HG02973 (cell line): ENCODE measurements around the gene PI4KA.

Experiments
- ATAC-seq: cut with Tn5 transposase; IDR thresholded peaks from one replicate; pipeline ENCODE4 v1.9.1; 2021; ENCODE audit warnings: moderate library complexity; ENCODE audit not compliant: unreplicated experiment

PI4KA gene

DNA sequence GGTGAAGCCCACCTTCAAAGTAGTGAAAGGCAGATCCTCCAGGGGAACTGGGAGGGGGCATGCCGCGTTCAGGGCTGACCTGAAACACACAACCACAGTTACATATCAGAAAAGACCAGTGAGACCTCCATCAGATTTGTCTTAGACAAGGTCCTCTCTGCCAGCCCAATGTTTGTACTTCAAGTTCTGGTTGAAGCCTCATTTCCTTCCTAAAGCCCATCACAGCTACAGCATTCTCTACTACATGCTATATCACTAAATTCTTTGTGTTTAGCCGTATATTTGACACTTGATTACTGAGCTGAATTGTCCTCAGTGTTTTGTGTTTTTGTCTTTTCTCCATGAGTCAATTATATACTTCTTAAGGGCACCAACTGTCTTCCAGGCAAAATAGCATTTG lies 40.1 kb downstream of the PI4KA start:
- ATAC-seq = no peak

DNA sequence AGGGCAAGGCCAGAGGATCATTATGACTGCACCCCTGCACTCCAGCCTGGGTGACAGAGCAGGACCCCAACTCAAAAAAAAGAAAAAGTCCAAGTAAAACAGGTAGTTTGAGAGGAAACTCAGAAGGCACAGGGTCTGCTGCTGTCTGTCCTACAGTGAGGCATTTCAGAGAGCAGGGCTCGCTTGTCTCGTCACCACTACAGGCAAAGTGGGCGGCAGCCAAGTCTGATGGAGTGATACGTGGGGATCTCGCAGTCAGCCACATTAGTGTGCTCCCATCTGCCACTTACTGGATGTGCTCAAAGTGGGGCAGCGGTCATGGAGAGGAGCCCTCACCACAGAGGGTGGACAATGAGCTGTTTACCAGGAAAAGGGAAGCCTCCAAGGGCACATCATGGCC lies 42.1 kb downstream of the PI4KA start:
- no peak for ATAC-seq

DNA sequence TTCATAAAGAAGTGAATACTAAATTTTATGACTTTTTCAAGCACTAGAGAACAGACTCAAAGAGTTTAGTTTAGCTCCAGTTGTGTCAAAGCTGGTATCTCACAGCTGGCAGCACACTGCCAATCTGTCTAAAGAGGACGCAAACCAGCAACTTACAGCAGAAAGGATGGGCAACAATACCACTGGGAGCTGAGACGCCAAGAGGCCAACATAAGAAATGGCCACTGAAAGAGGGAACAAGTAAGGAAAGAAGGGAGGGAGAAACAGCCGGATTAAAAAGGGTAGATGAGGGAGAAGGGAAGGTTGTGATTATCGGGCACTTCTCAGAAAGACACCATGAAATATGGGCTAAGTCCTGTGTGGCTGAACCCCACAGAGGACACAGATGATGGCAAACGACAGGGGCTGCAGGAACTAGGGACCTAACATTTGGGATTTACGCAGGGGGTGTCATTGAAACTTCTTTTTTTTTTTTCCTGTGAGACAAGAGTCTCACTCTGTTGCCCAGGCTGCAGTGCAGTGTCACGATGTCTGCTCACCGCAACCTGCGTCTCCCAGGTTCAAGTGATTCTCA lies 43.0 kb downstream of the PI4KA start:
- ATAC-seq = no peak

DNA sequence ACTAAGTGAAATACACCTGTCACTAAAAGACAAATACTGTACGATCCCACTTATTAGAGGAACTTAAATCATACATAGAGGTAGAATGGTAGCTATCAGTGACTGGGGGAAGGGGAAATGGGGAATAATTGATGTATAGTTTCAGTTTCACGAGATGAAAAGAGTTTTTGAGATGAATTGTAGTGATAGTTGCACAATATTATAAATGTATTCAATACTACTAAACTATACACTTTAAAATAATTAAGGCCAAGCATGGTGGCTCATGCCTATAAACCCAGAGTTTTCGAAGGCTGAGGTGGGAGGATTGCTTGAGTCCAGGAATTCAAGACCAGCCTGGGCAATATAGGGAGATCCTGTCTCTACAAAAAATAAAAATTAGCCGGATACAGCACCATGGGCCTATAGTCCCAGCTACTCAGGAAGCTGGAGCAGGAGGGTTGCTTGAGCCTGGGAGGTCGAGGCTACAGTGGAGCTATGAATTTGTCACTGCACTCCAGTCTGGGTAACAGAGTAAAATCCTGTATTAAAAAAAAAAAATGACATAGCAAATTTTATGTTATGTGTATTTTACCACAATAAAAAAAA lies 44.3 kb downstream of the PI4KA start:
- no peak for ATAC-seq

DNA sequence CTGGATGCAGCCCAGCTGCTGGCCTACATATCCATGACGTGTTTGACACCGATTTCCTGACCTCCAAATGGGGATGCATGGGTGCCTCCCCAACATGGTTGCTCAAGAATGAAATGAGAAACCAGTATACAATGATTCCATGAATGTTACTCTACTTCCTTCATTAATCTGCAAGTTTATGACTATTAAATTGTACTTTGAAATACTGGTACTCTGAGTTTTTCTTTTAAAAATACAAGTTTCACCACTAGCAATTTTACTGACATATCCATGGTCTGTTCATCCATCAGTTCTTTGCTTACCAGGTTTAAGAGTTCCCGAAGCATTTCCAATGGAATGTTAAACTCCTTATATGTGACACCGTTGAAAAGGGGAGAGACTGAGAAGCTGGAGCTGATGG lies 45.6 kb downstream of the PI4KA start:
- ATAC-seq = no peak

DNA sequence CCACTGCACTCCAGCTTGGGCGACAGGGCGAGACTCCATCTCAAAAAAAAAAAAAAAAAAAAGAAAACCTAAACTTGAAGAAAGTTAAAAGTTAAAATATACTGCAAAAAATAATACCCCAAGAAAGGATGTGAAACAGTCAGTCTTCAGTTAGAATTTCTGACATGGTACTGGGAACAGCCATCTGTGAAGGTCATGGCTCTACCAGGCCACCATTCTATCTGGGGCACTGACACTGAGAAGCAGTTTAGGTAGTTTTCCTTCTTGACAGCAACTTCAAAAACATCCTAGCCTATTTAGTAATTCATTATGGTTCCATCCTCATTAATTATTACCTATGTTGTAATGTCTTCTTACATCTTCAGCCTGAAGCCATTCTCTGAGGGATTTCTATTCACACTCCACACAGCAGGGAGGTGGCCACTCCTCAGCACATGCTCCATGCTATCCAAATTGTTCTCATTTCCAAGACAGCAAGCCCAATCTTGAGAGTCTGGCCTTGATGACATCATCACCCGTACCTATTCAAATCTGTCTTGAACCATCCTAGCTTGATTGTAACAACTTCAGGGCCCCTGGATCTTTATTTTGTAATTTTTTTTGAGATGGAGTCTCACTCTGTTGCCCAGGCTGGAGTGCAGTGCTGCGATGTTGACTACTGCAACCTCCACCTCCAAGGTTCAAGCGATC lies 46.5 kb downstream of the PI4KA start:
- no peak for ATAC-seq

DNA sequence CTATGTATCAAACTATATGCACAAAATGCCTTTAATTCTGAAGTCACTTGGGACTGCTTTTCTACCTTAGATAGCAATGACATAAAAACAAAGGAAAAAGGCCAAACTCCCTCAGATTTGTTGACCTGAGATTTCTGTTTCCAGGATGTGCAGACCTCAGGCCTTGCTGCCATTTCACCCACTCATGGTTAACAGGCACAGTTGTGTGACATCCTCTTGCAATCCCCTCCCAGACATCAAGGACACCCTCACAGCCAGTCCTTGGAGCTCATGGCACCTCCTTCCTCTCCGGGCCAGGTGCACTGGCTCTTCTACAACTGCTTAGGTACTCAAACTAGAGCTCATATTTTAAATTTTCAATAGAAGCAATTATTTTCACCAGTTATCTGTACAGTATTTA lies 47.4 kb downstream of the PI4KA start:
- no peak for ATAC-seq

DNA sequence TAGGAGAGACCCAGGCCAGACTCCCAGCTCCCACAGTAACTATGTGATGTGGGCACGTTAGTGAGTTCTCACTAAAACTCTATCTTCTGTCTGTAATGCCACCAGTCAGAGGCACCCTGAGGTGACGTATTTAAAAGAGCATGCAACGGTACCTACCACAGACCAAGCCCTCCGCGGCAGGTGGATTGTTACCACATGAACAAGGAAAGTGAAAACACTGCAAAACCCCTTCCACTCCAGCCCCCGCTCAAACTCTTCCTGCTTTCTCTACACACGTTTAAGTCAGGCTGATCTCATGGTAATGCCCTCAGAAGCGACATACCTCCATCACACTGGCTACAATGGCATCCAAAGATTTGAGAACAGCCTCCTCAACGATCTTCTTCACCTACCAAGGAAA lies 48.0 kb downstream of the PI4KA start:
- no peak for ATAC-seq

DNA sequence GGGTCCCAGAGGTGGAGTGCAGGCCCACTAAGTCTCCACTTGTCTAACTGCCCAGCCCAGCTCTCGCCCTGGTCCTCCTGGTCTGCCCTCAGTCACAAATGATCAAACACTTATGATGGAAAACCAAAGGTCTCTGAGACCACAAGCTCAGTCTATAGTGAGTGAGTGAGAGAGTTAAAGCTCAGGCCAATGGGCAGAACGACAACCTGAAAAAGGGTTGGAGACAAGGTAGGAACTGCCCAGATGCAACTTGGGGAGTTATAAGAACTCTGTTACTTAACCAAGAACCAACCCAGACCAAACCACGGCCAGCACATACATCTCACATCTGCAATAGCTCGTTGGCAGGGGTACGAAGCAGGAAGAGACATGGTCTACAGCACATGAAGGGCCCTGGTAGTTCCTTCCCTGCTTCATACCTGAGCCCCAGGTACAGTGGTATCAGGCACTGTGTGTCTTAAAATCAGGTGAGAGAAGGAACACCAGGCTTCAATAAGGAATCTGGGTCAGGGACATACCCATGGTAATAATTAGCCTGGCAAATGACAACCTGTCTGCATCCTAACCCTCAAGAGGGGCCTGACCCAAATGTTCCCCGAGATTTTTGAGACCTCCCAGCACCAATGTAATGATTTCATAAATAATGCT lies 48.9 kb downstream of the PI4KA start:
- ATAC-seq = no peak

DNA sequence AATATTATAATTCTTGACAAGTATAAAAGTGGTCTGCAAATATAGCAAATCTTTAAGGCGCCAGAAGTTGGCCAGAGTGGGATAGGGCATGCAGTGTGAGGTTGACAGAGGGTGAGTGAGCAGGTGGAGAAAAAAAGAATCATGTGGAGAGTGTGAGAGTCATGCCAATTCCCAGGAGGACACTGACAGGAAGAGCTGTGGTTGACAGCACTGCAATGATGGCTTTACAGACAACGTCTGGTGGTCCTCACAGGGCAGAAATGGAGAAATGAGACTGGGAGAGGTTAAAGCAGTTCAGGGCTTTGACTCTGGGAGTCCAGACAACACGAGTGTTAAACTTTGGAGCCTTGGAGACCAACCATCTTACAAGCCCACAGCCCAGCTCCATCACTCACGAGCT lies 49.8 kb downstream of the PI4KA start:
- ATAC-seq = no peak

DNA sequence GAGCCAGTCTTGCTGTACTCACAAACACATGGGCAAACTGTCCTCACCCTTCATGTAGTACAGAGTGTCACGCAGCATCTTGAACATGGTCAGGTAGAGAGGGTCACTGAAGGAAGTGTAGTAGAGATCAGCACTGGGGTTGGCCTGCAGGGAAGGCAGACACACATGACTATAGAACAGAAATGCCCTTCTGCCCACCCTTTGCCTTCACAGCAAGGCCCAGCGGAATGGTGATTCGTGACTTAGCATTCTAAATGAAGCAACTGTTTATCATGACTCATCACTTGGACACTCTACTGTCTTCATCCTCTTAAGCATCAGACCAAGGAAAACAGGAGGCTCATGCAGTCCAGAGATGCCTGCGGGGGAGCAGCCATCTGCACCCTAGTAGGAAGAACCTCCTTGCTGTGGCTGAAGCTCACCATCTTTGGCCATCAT lies 51.3 kb downstream of the PI4KA start:
- ATAC-seq = no peak

DNA sequence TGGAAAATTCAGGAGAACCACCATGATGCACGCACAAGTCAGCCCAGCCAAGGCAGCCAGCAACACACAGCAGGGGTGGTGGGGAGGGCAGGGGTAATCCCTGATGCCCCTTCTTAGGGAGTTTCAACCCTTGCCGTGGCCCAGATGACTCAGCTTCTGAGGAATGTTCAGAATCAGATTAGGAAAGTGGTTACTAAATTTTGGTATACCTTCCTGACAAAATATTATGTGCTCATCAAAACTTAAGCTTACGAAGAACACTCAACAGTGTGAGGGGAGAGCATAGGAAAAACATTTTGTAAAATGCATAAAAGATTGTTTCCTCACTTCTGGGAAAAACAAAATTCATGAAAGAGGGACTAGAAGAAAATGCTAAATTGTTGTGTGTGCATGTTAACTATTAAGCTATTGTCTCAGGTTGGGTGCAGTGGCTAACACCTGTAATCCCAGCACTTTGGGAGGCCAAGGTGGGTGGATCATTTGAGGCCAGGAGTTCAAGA lies 52.6 kb downstream of the PI4KA start:
- no peak for ATAC-seq

DNA sequence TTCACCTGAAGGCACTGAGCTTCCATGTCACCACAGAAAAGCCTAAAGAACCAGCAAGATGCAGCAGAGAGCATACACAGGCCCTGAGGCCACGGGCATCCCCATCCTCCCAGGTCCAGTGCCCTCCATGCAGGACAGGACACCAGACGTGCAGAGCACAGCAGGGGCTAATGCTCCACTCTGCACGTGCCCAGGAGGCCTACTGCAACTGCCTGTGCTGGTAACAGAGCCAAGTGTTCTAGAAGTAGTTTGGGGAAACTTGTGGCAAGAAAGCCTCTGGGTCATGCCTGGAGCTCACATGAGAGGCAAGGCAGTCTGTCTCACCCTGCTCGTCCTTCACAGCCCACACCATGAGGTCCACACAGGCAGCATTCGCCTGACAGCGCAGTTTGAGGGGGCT lies 54.0 kb downstream of the PI4KA start:
- ATAC-seq = no peak

DNA sequence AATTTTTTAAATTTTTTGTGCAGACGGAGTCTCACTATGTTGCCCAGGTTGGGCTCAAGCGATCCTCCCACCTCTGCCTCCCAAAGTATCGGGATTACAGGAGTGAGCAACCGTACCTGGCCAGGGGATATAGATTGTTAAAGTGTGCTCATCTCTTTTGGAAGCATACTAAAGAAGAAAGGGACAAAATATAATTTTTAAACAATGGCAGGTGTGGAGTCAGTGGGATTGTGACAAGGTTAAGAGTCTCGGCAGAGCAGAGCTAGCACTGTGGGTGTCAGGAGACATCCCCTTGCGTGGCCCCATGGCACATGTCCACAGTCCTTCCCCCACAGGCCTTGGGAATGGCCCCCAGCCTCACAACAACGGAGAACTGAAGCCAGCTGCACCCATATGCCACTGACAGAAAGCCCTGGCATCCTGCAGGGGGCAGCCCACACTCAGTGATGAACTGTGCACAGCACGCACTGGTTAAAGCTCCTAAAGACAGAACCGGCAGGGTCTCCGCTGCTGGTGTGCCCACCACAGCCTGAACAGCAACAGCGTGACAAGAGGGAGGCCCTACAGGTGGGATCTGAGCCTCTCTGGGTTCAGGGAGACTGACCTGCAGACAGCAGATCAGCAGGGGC lies 54.8 kb downstream of the PI4KA start:
- no peak for ATAC-seq

DNA sequence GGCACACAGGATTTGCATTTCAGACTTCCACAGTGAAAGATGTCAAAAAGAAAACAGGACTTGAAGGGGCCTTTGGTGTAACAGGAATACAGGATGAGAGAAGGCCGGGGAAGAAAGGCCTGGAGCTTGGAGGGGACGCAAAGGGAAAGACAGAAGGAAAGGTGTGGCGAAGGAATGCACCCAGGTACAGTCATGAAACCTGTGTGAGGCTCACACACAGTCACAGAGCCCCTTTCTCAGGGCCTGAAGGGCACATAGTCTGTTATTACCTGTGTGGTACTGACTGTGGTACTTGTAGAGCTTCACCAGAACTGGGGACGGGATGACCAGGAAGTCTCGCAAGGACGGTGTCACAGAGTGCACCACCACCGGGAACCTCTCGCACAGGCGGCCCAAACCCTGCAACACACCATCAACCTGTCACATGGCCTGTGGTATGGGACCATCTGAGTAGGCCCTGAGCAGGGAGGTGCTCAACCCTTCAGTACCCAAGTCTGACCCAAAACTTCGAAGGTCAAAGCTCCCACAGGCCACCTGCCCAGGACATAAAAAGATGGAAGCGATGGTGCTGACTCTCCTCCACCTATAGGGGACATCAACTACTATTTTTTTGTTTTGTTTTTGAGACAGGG lies 55.6 kb downstream of the PI4KA start:
- no peak for ATAC-seq

DNA sequence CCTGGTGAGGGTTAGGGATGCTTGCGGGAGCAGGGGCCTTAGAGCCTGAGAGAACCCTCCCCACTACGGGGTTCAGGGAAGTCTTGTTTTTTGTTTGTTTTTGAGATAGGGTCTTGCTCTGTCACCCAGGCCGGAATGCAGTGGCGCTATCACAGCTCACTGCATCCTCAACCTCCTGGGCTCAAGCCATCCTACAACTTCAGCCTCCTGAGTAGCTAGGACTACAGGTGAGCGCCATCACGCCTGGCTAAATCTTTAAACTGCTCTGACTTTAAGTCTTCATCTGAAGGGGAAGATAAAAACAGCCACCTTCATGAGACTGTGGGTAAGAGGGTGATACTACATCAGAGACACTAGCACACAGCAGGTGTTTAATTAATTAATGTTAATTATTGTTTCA lies 56.2 kb downstream of the PI4KA start:
- no peak for ATAC-seq

DNA sequence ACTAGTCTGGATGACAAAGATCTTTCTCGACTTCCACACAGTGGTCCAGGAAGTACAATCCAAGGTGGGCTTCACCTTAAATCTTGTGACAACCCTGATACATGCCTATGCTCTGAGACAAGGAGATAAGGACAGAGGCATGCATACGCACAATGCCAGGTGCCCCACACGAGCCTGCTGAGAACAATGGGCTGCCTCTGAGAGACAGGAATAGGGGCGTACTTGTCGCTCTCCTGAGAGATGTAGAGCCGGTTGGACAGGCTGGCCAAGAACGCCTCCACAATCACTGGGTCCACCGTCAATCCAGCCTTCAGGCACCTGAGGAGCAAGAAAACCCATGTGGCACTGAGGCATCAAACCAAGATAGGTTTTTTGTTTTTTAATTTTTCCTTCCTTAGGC lies 59.2 kb downstream of the PI4KA start:
- no peak for ATAC-seq

DNA sequence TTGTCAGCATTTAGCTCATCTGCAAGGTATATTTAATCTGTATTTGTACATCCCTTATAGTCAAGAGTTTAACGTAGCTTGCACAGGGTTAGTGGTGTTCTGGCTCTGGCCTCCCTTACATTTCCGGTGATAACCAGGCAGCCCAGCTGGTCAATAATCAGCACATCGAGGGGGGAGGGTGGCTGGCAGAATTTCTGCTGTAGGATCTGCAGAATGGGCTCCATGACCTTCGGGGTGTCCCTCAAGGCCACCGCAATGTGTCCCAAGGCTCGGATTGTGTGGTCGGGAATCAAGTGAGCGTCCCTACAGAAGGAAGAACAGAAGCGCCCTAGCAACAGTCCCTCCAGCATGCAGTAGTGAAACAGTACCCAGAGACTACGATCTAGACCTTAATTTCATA lies 59.6 kb downstream of the PI4KA start:
- no peak for ATAC-seq

DNA sequence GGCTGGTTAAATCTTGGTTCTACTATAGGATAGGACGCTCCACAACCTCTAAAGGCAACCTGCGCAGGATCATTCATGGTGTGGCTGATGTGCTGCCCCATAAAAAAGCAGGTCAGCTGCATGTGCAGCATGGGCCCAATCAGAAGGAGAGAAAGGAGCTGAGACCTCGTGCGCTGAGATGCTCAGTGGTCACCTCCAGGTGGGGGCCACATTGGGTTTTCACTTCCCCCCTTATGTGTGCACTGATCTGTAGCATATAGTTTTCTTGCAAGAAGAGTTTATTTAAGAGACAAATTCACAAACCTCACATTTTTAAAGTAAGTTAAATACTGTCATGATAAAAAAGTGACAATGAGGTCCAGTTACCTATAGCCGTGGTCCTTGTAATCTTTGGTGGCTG lies 60.4 kb downstream of the PI4KA start:
- ATAC-seq = no peak

DNA sequence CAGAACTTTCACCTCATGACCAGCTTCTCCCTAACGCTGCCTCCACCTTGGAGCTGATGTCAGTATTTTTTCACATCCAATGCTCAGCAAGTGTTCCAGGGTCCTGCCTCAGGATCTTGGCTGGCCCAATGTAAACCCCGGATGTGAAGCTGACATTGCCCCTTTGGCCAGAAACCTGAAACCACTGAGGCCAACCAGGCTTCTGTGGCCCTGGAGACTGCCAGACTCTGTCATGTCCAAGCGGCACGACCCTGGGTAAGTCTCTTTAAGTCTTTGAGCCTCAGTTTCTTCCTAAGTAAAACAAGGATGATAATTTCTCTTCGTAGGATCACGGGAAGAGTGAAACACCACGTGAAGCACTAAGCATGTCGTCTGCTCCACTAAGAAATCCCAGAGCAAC lies 61.9 kb downstream of the PI4KA start:
- no peak for ATAC-seq
